ENCODE measurements around the gene WDR86.

- TF ChIP-seq CTCF (IDR thresholded peaks at IDR 0.05 in 2 of 3, conservative IDR thresholded peaks at IDR 0.05 in 1 of 3; ENCODE audit: borderline replicate concordance in 1 of 3, insufficient read depth in 1 of 3, low read depth in 2 of 3, low read length in 2 of 3), result peak; percentile 93
- no peak for TF ChIP-seq YY1 (IDR thresholded peaks at IDR 0.05; ENCODE audit: extremely low read depth, insufficient replicate concordance, low read depth, low read length)
- TF ChIP-seq SRF (IDR thresholded peaks at IDR 0.05; ENCODE audit: low read depth), result no peak
- TF ChIP-seq POLR2A (IDR thresholded peaks at IDR 0.05; ENCODE audit: borderline replicate concordance, extremely low read depth, insufficient read depth, insufficient read length), result no peak
- no peak for TF ChIP-seq EGR1 (IDR thresholded peaks at IDR 0.05; ENCODE audit: low read depth)
- TF ChIP-seq POLR2AphosphoS5 (IDR thresholded peaks at IDR 0.05; ENCODE audit: low read depth, low read length), result no peak
- TF ChIP-seq ZNF274 (IDR thresholded peaks at IDR 0.05; ENCODE audit: low read depth, low read length), result no peak
- peak; percentile 91 for TF ChIP-seq RAD21 (IDR thresholded peaks at IDR 0.05; ENCODE audit: low read depth)
- no peak for TF ChIP-seq EZH2phosphoT487 (IDR thresholded peaks at IDR 0.05; ENCODE audit: borderline replicate concordance)
- no peak for TF ChIP-seq CEBPB (IDR thresholded peaks at IDR 0.05; ENCODE audit: low read depth)
These were observed 41.7 kb downstream of the WDR86 start for GRCh38 chr7:151368136-151368571.

Measured in HCT116 (cell line).